Hepatocyte (in vitro differentiated cells): ENCODE measurements around the gene MANBA. TPM values are rescaled to one million over a fixed set of nuclear protein-coding genes. Genes with fewer than 3 reads are reported as not detected.

ENCODE experiments used
- DNase-seq: peaks from one replicate; pipeline ENCODE4 v3.0.0-alpha.2; 2016; ENCODE audit warnings: low spot score
- H2AFZ ChIP-seq: fragments of 200-600 bp; sonication (generic); 2 replicates; pipeline ENCODE4 v1.6.0; 2016; ENCODE audit warnings: antibody characterized with exemption, mild to moderate bottlenecking
- H3K27ac ChIP-seq: fragments of 200-600 bp; sonication (generic); 2 replicates; pipeline ENCODE4 v1.5.1; 2016; ENCODE audit warnings: mild to moderate bottlenecking
- H3K27me3 ChIP-seq: fragments of 200-600 bp; sonication (generic); 2 replicates; pipeline ENCODE4 v1.6.1; 2016
- H3K36me3 ChIP-seq: fragments of 200-600 bp; sonication (generic); replicated peaks from 2 replicates; pipeline ENCODE4 v1.5.1; 2016; ENCODE audit warnings: low read depth; ENCODE audit not compliant: insufficient read depth
- H3K4me1 ChIP-seq: fragments of 200-600 bp; sonication (generic); 2 replicates; pipeline ENCODE4 v1.5.1; 2016; ENCODE audit warnings: mild to moderate bottlenecking, moderate library complexity; ENCODE audit not compliant: insufficient read depth
- H3K4me2 ChIP-seq: fragments of 200-600 bp; sonication (generic); 2 replicates; pipeline ENCODE4 v1.6.0; 2016
- H3K4me3 ChIP-seq: fragments of 200-600 bp; sonication (generic); 2 replicates; pipeline ENCODE4 v1.5.1; 2016; ENCODE audit warnings: mild to moderate bottlenecking
- H3K79me2 ChIP-seq: fragments of 200-600 bp; sonication (generic); 2 replicates; pipeline ENCODE4 v1.6.0; 2017; ENCODE audit warnings: mild to moderate bottlenecking
- H3K9me2 ChIP-seq: fragments of 200-600 bp; sonication (generic); replicated peaks from 2 replicates; pipeline ENCODE4 v1.6.0; 2017; ENCODE audit warnings: mild to moderate bottlenecking; ENCODE audit not compliant: insufficient read depth
- H3K9me3 ChIP-seq: fragments of 200-600 bp; sonication (generic); 2 replicates; pipeline ENCODE4 v1.5.1; 2016; ENCODE audit warnings: low read depth, mild to moderate bottlenecking
- H4K20me1 ChIP-seq: fragments of 200-600 bp; sonication (generic); 2 replicates; pipeline ENCODE4 v1.6.0; 2016; ENCODE audit warnings: mild to moderate bottlenecking; ENCODE audit not compliant: insufficient read depth, poor library complexity, severe bottlenecking
- CTCF ChIP-seq: fragments of 200-600 bp; sonication (generic); IDR thresholded peaks from 2 replicates; pipeline ENCODE4 v1.5.1; 2016; ENCODE audit warnings: antibody characterized with exemption, mild to moderate bottlenecking; ENCODE audit not compliant: poor library complexity
- EZH2 ChIP-seq: fragments of 200-600 bp; sonication (generic); IDR thresholded peaks from 2 replicates; pipeline ENCODE4 v1.6.1; 2016; ENCODE audit warnings: antibody characterized with exemption, mild to moderate bottlenecking, borderline replicate concordance
- EZH2phosphoT487 ChIP-seq: fragments of 200-600 bp; sonication (generic); IDR thresholded peaks from one replicate; pipeline ENCODE4 v1.6.1; 2018; ENCODE audit warnings: antibody characterized with exemption, mild to moderate bottlenecking, low read depth, moderate library complexity; ENCODE audit not compliant: unreplicated experiment, severe bottlenecking
- WGBS: methylation state at CpG from one replicate; pipeline ENCODE4 v1.1.6; 2016; ENCODE audit warnings: low lambda C conversion rate; ENCODE audit errors: missing lambda C conversion rate; 5-methylcytosine and 5-hydroxymethylcytosine counted together
- polyA plus RNA-seq: library from polyadenylated mRNA; unstranded; fragments of >200 nt; fragmentation: Nextera tagmentation; extraction: Ambion mirVana; gene quantifications from 2 replicates; pipeline ENCODE4 v1.2.1, GENCODE V29; 2016
- total RNA-seq: library from RNA; depleted of rRNA; stranded (reverse); fragments of >200 nt; gene quantifications from 2 replicates; pipeline ENCODE4 v1.2.3, GENCODE V29; 2014

Gene MANBA
- total and polyA plus RNA-seq, 2 experiments from 2014 or later, result 52.0 to 98.1 TPM

DNA sequence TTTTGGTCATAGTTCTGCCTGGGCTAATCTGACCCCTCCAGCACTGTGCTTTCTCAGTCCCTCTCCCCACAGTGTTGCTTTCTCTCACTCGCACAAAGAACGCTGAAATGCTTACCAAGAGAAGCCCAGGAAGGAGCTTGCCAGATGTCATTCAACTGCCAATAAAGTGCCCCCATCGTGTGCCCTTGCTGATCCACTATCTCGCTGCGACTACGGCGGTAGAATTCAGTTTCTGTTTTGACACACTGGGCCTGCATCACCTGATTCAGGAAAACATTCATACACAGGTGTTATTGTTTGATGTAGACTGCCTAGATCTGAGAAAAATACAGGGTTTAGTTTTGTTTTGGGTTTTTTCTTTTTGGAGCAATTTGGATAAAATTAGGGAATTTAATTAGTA lies 121.2 kb downstream of the MANBA start:
- Histone ChIP-seq H3K27me3 (no peaks in the 10 kb centered on the region), H2AFZ (no peak overlapping the region), H3K4me2 (no peak overlapping the region), H3K27ac (no peak overlapping the region), H3K36me3 (no peaks in the 10 kb centered on the region), H3K4me3 (no peak overlapping the region), H3K9me2 (no peaks in the 10 kb centered on the region), H3K79me2 (no peaks in the 10 kb centered on the region), H3K9me3 (no peaks in the 10 kb centered on the region), H4K20me1 (no peaks in the 10 kb centered on the region), H3K4me1 (no peaks in the 10 kb centered on the region)
- TF ChIP-seq CTCF (no peak), EZH2phosphoT487 (no peak), EZH2 (no peak)
- DNase-seq, result no peak
- 93% methylated on average over 7 of the region's 7 CpGs for WGBS

DNA sequence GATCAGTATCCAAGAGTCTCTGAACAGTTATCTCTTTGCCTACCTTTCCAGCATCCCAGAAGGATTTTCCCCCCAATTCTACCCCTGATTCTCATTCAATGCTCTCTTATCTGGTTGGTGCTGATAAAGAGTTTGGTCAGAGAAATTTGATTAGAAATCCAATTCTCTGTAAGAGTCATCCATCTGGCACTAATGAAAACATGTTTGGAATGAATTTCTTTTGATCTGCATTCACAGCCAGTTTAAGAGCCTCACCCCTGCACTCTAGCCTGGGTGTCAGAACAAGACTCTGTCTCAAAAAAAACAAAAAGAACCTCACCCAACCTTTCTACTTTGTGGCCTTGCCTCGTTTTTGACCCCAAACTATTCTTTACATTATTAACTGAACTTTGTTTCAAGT lies 122.1 kb downstream of the MANBA start:
- Histone ChIP-seq H3K9me2 (no peaks in the 10 kb centered on the region), H3K9me3 (no peaks in the 10 kb centered on the region), H4K20me1 (no peaks in the 10 kb centered on the region), H3K27me3 (no peaks in the 10 kb centered on the region), H3K27ac (no peak overlapping the region), H2AFZ (no peak overlapping the region), H3K4me2 (no peak overlapping the region), H3K4me1 (no peaks in the 10 kb centered on the region), H3K36me3 (no peaks in the 10 kb centered on the region), H3K4me3 (no peak overlapping the region), H3K79me2 (no peaks in the 10 kb centered on the region)
- no peak for TF ChIP-seq EZH2phosphoT487
- TF ChIP-seq CTCF, result no peak
- TF ChIP-seq EZH2, result no peak
- WGBS, result 73% methylated on average over 1 of the region's 1 CpG
- no peak for DNase-seq

DNA sequence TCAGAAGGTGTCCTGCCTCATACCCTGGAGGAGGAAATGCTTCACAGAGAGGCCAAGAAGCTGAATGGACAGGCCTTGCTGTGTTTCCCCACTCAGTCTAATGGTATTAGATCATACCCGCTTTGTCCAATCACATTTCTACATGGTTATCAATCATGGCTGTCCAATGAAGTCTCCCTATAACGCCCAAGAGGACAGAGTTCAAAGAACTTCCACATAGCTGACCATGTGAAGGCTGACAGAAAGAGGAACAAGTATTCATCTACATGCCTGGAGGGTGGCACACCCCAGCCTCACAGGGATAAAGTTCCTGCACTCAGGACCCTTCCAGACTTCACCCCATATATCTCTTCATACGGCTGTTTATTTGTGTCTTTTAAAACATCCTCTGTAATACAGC lies 123.4 kb downstream of the MANBA start:
- Histone ChIP-seq H3K4me3 (no peak overlapping the region), H3K36me3 (no peaks in the 10 kb centered on the region), H4K20me1 (no peaks in the 10 kb centered on the region)

More for the DNA sequence above, 123.4 kb downstream of the MANBA start:
- TF ChIP-seq EZH2, result no peak
- no peak for TF ChIP-seq CTCF
- TF ChIP-seq EZH2phosphoT487, result no peak
- H3K4me2 ChIP-seq, result no peak overlapping the region
- H3K27me3 ChIP-seq, result no peaks in the 10 kb centered on the region
- no peaks in the 10 kb centered on the region for H3K9me3 ChIP-seq
- WGBS, result 81% methylated on average over 3 of the region's 3 CpGs
- no peaks in the 10 kb centered on the region for H3K9me2 ChIP-seq
- no peaks in the 10 kb centered on the region for H3K79me2 ChIP-seq
- DNase-seq, result no peak
- H3K27ac ChIP-seq, result no peak overlapping the region
- H2AFZ ChIP-seq, result no peak overlapping the region
- no peaks in the 10 kb centered on the region for H3K4me1 ChIP-seq
